ENCODE measurements around the gene LONRF2. TPM values are rescaled to one million over a fixed set of nuclear protein-coding genes. Genes with fewer than 3 reads are reported as not detected.
A peak's percentile ranks its signal among the peaks of the same experiment; 100 is the strongest.

Gene LONRF2
- polyA plus RNA-seq, 2 of the 4 experiments (the other 2 are of a cell fraction): 4.8 to 17.9 TPM

DNA sequence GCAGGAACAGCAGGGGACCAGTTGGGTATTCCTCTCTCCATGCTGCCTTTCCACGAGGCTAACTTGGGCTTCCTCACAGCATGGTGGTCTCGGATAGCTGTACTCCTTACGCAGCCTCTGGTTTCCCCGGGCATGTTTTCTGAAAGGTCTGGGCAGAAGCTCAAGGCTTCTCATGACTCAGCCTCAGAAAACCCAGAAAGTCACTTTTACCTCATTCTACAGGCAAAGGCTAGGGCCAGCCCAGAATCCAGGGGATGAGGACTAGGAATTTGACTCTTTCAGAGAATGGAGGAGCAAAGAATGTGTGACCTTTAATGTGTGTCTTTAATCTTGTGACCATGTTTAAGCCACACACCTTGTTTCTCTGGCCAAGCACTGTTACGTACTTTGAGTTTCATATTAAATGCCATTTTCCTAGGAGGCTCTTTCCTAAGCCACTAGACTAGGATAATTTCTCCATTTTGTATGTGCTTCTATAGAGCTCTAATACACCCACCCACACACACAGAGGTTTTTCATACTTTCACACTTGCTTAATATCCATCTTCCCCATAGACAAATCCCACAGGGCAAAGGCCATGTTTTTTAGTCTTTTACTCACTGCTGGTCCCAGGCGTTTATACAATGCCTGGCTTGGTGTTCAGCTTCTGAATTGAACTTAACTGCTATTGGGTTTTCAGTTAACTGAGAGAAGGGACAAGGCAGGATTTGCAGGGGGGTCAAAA lies 77.3 kb downstream of the LONRF2 start:
- H3K4me2 ChIP-seq: no peak overlapping the region
- H3K4me1 ChIP-seq: no peaks in the 10 kb centered on the region
- no peak overlapping the region for H3K4me3 ChIP-seq
- ChIA-PET POLR2A (no interaction called here), CTCF (interaction anchor here (0.6 to 4.0 kb wide), 9 partner anchors 9 to 686 kb away, joined by 3 to 35 read pairs (median 5); no protein-coding TSS in a partner anchor)
- no peak for FAIRE-seq
- 38% methylated on average over 6 of the region's 6 CpGs for whole genome bisulfite sequencing (ENCODE audit: missing lambda C conversion rate)
- H3K9me3 ChIP-seq: no peaks in the 10 kb centered on the region
- no peak for ATAC-seq
- DNase-seq (ENCODE audit: low read depth in 1 of 2, low spot score in 1 of 2): no peak
- TF ChIP-seq TFCP2L1 (CRISPR knock-in tag; IDR thresholded peaks at IDR 0.05) (no peak), EP300 (IDR thresholded peaks at IDR 0.05) (no peak), KDM5A (IDR thresholded peaks at IDR 0.05) (no peak), RNF2 (IDR thresholded peaks at IDR 0.05; ENCODE audit: borderline replicate concordance, low read depth) (no peak), CEBPB (IDR thresholded peaks at IDR 0.05) (no peak), HOXB5 (CRISPR knock-in tag; IDR thresholded peaks at IDR 0.05) (no peak), RARB (CRISPR knock-in tag; IDR thresholded peaks at IDR 0.05) (no peak), POLR2A (IDR thresholded peaks at IDR 0.05; ENCODE audit: low read length) (no peak)
- H3K27ac ChIP-seq: no peak overlapping the region

DNA sequence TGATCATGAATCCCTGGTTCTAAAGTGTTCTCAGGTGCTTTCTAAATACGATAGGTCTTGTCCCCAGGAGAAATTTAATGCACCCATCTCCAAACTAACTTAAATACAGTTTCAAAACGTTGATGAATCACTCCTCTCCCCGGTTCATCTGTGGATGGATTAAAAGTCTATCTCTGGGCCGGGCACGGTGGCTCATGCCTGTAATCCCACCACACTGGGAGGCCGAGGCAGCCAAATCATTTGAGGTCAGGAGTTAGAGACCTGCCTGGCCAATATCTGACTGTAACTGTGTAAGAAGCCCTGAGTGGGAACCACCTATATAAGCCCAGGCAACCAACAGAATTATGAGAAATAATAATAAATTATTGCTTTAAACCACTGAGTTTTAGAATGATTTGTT lies 78.7 kb downstream of the LONRF2 start:
- 9% methylated on average over 6 of the region's 6 CpGs for whole genome bisulfite sequencing (ENCODE audit: missing lambda C conversion rate)
- Histone ChIP-seq H3K4me3 (no peak overlapping the region), H3K27ac (no peak overlapping the region), H3K9me3 (no peaks in the 10 kb centered on the region), H3K4me1 (no peaks in the 10 kb centered on the region), H3K4me2 (no peak overlapping the region)
- FAIRE-seq: no peak
- TF ChIP-seq HOXB5 (CRISPR knock-in tag; IDR thresholded peaks at IDR 0.05) (no peak), HEYL (CRISPR knock-in tag; IDR thresholded peaks at IDR 0.05) (no peak), SREBF2 (IDR thresholded peaks at IDR 0.05) (no peak), CHD4 (IDR thresholded peaks at IDR 0.05; ENCODE audit: borderline replicate concordance) (no peak), ZNF302 (CRISPR knock-in tag; IDR thresholded peaks at IDR 0.05) (no peak), BHLHE40 (IDR thresholded peaks at IDR 0.05; ENCODE audit: low read depth, low read length) (no peak), RAD21 (conservative IDR thresholded peaks at IDR 0.05 in 1 of 2, IDR thresholded peaks at IDR 0.05 in 1 of 2) (no peak), POLR2AphosphoS2 (conservative IDR thresholded peaks at IDR 0.05; ENCODE audit: low read length) (no peak), PHF8 (IDR thresholded peaks at IDR 0.05; ENCODE audit: borderline replicate concordance, low read depth) (no peak), ZFP36 (IDR thresholded peaks at IDR 0.05; ENCODE audit: borderline replicate concordance, partially characterized antibody) (no peak), RARB (CRISPR knock-in tag; IDR thresholded peaks at IDR 0.05) (no peak)
- TF ChIP-seq, protein P1, sequence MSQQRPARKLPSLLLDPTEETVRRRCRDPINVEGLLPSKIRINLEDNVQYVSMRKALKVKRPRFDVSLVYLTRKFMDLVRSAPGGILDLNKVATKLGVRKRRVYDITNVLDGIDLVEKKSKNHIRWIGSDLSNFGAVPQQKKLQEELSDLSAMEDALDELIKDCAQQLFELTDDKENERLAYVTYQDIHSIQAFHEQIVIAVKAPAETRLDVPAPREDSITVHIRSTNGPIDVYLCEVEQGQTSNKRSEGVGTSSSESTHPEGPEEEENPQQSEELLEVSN (IDR thresholded peaks at IDR 0.05; ENCODE audit: borderline replicate concordance, low read depth): no peak
- TF ChIP-seq, protein P2, sequence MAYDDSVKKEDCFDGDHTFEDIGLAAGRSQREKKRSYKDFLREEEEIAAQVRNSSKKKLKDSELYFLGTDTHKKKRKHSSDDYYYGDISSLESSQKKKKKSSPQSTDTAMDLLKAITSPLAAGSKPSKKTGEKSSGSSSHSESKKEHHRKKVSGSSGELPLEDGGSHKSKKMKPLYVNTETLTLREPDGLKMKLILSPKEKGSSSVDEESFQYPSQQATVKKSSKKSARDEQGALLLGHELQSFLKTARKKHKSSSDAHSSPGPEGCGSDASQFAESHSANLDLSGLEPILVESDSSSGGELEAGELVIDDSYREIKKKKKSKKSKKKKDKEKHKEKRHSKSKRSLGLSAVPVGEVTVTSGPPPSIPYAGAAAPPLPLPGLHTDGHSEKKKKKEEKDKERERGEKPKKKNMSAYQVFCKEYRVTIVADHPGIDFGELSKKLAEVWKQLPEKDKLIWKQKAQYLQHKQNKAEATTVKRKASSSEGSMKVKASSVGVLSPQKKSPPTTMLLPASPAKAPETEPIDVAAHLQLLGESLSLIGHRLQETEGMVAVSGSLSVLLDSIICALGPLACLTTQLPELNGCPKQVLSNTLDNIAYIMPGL (CRISPR knock-in tag; IDR thresholded peaks at IDR 0.05; ENCODE audit: borderline replicate concordance): no peak
- ChIA-PET CTCF (interaction anchor here (1.1 to 4.0 kb wide), 3 partner anchors 424 to 686 kb away, joined by 5 to 18 read pairs (median 7); no protein-coding TSS in a partner anchor), POLR2A (no interaction called here)
- no peak for ATAC-seq
- DNase-seq (ENCODE audit: low read depth in 1 of 2, low spot score in 1 of 2): no peak

DNA sequence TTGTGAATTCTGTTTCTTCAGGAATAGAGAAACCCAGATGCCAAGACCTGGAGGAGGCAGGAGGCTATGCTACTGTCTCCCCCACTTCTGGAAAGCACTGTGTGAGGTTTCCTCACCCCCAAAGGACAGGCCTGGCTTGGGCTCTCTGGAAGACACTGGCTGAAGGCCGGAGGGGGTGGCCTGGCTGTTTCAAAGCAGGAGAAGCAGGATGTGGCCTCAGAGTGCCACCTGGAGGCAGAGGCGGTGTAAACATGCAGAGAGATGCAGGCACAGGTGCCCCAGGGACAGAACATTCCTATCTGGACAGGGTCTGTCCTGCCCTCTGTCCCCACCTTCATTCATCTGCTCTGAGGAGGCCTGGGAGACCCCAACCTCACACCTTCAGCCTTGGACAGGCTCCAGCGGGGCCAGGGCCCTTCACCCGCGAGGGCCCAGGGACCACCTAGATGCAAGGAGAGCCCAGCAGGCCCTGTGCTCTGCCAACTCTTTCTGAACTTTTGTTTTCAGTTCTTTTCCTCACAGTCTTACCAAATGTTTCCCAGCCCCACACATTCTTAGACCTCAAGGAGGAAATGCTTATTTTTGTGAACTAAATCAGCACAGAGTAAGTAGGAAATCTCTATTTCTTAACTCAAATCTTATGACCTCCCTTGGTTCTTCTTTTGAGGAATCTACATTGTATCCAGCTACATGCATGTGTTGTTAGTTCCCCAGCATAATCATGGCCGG lies 79.2 kb downstream of the LONRF2 start:
- no peak for TF ChIP-seq PHF8 (IDR thresholded peaks at IDR 0.05; ENCODE audit: borderline replicate concordance, low read depth)
- TF ChIP-seq, protein P3, sequence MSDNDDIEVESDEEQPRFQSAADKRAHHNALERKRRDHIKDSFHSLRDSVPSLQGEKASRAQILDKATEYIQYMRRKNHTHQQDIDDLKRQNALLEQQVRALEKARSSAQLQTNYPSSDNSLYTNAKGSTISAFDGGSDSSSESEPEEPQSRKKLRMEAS (IDR thresholded peaks at IDR 0.05): no peak
- TF ChIP-seq KDM1A (IDR thresholded peaks at IDR 0.05; ENCODE audit: low read depth): no peak
- peak; percentile 83 for TF ChIP-seq SMC3 (IDR thresholded peaks at IDR 0.05)
- TF ChIP-seq, protein P4, sequence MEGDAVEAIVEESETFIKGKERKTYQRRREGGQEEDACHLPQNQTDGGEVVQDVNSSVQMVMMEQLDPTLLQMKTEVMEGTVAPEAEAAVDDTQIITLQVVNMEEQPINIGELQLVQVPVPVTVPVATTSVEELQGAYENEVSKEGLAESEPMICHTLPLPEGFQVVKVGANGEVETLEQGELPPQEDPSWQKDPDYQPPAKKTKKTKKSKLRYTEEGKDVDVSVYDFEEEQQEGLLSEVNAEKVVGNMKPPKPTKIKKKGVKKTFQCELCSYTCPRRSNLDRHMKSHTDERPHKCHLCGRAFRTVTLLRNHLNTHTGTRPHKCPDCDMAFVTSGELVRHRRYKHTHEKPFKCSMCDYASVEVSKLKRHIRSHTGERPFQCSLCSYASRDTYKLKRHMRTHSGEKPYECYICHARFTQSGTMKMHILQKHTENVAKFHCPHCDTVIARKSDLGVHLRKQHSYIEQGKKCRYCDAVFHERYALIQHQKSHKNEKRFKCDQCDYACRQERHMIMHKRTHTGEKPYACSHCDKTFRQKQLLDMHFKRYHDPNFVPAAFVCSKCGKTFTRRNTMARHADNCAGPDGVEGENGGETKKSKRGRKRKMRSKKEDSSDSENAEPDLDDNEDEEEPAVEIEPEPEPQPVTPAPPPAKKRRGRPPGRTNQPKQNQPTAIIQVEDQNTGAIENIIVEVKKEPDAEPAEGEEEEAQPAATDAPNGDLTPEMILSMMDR (IDR thresholded peaks at IDR 0.05): peak; percentile 76
- peak; percentile 86 to 90 for TF ChIP-seq RAD21 (conservative IDR thresholded peaks at IDR 0.05 in 1 of 2, IDR thresholded peaks at IDR 0.05 in 1 of 2)
- TF ChIP-seq KDM5A (IDR thresholded peaks at IDR 0.05): no peak
- TF ChIP-seq SREBF2 (IDR thresholded peaks at IDR 0.05): no peak
- no peak for TF ChIP-seq HDAC2 (IDR thresholded peaks at IDR 0.05)
- ChIA-PET CTCF (interaction anchor here (1.1 to 4.0 kb wide), 5 partner anchors 424 to 685 kb away, joined by 5 to 25 read pairs (median 7); no protein-coding TSS in a partner anchor), POLR2A (no interaction called here)
- Histone ChIP-seq H3K9me3 (no peaks in the 10 kb centered on the region), H3K4me1 (no peaks in the 10 kb centered on the region), H3K4me3 (no peak overlapping the region), H3K4me2 (no peak overlapping the region), H3K27ac (no peak overlapping the region)
- WGBS (ENCODE audit: missing lambda C conversion rate): 31% methylated on average over 5 of the region's 6 CpGs
- peak; percentile 43 to 51 for DNase-seq (ENCODE audit: low read depth in 1 of 2, low spot score in 1 of 2)
- no peak for FAIRE-seq
- ATAC-seq: peak; percentile 80 to 90; a peak in 5 of 6 replicates
